CD4-positive, alpha-beta T cell (primary cell): ENCODE measurements around the gene SAMD4A. TPM values are rescaled to one million over a fixed set of nuclear protein-coding genes. Genes with fewer than 3 reads are reported as not detected.
A peak's percentile ranks its signal among the peaks of the same experiment; 100 is the strongest.

Experiments
- ATAC-seq: fragments of 200-7000 bp; cut with Tn5 transposase; one replicate; pipeline ENCODE4 v1.10.0; 2022; ENCODE audit warnings: mild to moderate bottlenecking; ENCODE audit not compliant: poor library complexity
- CTCF ChIA-PET: fragments of 350-600 bp; sonication (Branson Sonifier 250); formaldehyde crosslinking; loops from one replicate; lab custom pipeline; 2021; ENCODE audit warnings: antibody characterized with exemption, inconsistent platforms; lab: Charles Lee
- POLR2A ChIA-PET: fragments of 350-600 bp; sonication (Branson Sonifier 250); formaldehyde crosslinking; loops from one replicate; lab custom pipeline; 2021; ENCODE audit warnings: antibody characterized with exemption, inconsistent platforms; lab: Charles Lee
- DNase-seq, 14 experiments: peaks; one replicate each; pipeline ENCODE4 v3.0.0-alpha.2; 2013 to 2020; ENCODE audit warnings: mixed read lengths in 2 of 14
- H3K27ac ChIP-seq, 2 donors: one replicate each; pipeline versions ENCODE4 v1.5.1 to v1.7.0; 2013; ENCODE audit warnings: low read length in 2 of 2, low read depth in 1 of 2, mild to moderate bottlenecking in 1 of 2
- H3K27me3 ChIP-seq, 2 experiments: 1 replicate in 1 of 2; 2 replicates in 1 of 2; pipeline versions ENCODE4 v1.6.1 to v1.7.0; 2013; ENCODE audit warnings: low read length in 2 of 2, control low read depth in 1 of 2, mild to moderate bottlenecking in 1 of 2, moderate library complexity in 1 of 2; ENCODE audit not compliant: insufficient read depth in 2 of 2, control insufficient read depth in 1 of 2
- H3K36me3 ChIP-seq: one replicate; pipeline ENCODE4 v1.6.1; 2013; ENCODE audit warnings: low read length, control low read depth; ENCODE audit not compliant: insufficient read depth
- H3K4me1 ChIP-seq: one replicate; pipeline ENCODE4 v1.6.1; 2013; ENCODE audit warnings: low read length, control low read depth; ENCODE audit not compliant: insufficient read depth
- H3K4me3 ChIP-seq: one replicate; pipeline ENCODE4 v1.5.1; 2013; ENCODE audit warnings: mild to moderate bottlenecking, low read length, moderate library complexity
- H3K9me3 ChIP-seq, 2 experiments: 1 replicate in 1 of 2; 2 replicates in 1 of 2; pipeline versions ENCODE4 v1.6.1 to v1.7.0; 2013; ENCODE audit warnings: low read length in 2 of 2, mild to moderate bottlenecking in 2 of 2, control low read depth in 1 of 2, moderate library complexity in 1 of 2; ENCODE audit not compliant: control insufficient read depth in 1 of 2, insufficient read depth in 1 of 2
- H3K27ac Mint-ChIP-seq: one replicate; pipeline ENCODE4 v1.8.0; 2020; ENCODE audit warnings: mixed read lengths
- H3K27me3 Mint-ChIP-seq: one replicate; pipeline ENCODE4 v1.8.0; 2021; ENCODE audit warnings: mixed read lengths
- H3K36me3 Mint-ChIP-seq: one replicate; pipeline ENCODE4 v1.8.0; 2021; ENCODE audit warnings: low read depth, mixed read lengths
- H3K4me1 Mint-ChIP-seq: one replicate; pipeline ENCODE4 v1.8.0; 2021; ENCODE audit warnings: low read depth, mixed read lengths
- H3K4me3 Mint-ChIP-seq: one replicate; pipeline ENCODE4 v1.8.0; 2020; ENCODE audit warnings: mild to moderate bottlenecking, mixed read lengths
- H3K9me3 Mint-ChIP-seq: one replicate; pipeline ENCODE4 v1.8.0; 2020; ENCODE audit warnings: mixed read lengths
- intact Hi-C, 2 experiments: fragments of 100-400 bp; cut with DNase I in 1 of 2; cut with micrococcal nuclease in 1 of 2; formaldehyde crosslinking; loops; one replicate each; pipeline versions ENCODE4 v1.15.1 to v1.9.0; 2023 to 2025; cut with DNase I, micrococcal nuclease
- total RNA-seq, 174 experiments: library from RNA in 2 of 174; stranded (reverse) in 2 of 174; gene quantifications; one replicate each; pipeline ENCODE4 v1.2.3 and lab custom pipeline; 2021 to 2026
- TF ChIP-seq, protein P1 (sequence below): fragments of 200-600 bp; IDR thresholded peaks from one replicate; pipeline ENCODE4 v1.8.0; 2022; ENCODE audit warnings: antibody characterized with exemption, mild to moderate bottlenecking

Gene SAMD4A
- total RNA-seq, 2 experiments from 2014 or later = 1.9 to 2.3 TPM

DNA sequence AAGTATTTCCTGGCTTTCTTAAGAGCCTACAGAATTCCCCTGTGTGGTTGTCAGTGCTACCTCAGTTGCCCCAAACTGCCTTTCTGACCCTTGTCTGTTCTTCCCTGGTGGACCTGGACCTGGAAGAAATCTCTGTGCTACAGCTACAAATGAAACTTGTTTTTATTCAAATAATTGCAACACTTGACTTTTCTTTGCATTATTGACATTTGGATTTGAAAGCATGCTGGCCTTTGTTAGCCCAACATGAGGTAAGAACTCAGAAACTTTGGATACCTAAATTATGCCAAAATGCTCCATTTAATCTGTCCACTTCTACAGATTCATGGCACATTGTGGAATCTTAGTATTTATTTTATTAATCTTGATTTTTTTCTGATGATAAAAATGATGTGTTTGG, 142.9 kb downstream of the SAMD4A start:
- CTCF ChIA-PET = no interaction called here
- intact Hi-C loops = no loop called here
- Mint-ChIP-seq H3K36me3 (no peaks in the 10 kb centered on the region), H3K27me3 (no peaks in the 10 kb centered on the region), H3K4me1 (peaks cover 20% of the 10 kb centered on the region), H3K27ac (no peak overlapping the region), H3K9me3 (no peaks in the 10 kb centered on the region), H3K4me3 (no peak overlapping the region)
- POLR2A ChIA-PET = no interaction called here
- ATAC-seq = no peak
- H3K4me3 ChIP-seq = no peak overlapping the region
- peaks cover 12% of the 10 kb centered on the region for H3K4me1 ChIP-seq
- no peaks in the 10 kb centered on the region for H3K27me3 ChIP-seq
- TF ChIP-seq, protein P1, sequence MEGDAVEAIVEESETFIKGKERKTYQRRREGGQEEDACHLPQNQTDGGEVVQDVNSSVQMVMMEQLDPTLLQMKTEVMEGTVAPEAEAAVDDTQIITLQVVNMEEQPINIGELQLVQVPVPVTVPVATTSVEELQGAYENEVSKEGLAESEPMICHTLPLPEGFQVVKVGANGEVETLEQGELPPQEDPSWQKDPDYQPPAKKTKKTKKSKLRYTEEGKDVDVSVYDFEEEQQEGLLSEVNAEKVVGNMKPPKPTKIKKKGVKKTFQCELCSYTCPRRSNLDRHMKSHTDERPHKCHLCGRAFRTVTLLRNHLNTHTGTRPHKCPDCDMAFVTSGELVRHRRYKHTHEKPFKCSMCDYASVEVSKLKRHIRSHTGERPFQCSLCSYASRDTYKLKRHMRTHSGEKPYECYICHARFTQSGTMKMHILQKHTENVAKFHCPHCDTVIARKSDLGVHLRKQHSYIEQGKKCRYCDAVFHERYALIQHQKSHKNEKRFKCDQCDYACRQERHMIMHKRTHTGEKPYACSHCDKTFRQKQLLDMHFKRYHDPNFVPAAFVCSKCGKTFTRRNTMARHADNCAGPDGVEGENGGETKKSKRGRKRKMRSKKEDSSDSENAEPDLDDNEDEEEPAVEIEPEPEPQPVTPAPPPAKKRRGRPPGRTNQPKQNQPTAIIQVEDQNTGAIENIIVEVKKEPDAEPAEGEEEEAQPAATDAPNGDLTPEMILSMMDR = no peak
- DNase-seq = no peak
- H3K36me3 ChIP-seq = no peaks in the 10 kb centered on the region
- no peak overlapping the region for H3K27ac ChIP-seq
- no peaks in the 10 kb centered on the region for H3K9me3 ChIP-seq

- intact Hi-C loops = no loop called here
- H3K4me3 ChIP-seq = no peak overlapping the region
- no peaks in the 10 kb centered on the region for H3K36me3 ChIP-seq
- no peak overlapping the region for H3K4me3 Mint-ChIP-seq
- H3K36me3 Mint-ChIP-seq = no peaks in the 10 kb centered on the region
- no peaks in the 10 kb centered on the region for H3K9me3 ChIP-seq
- ChIA-PET POLR2A (no interaction called here), CTCF (no interaction called here)
- no peaks in the 10 kb centered on the region for H3K27me3 Mint-ChIP-seq
- H3K4me1 Mint-ChIP-seq = peaks cover 20% of the 10 kb centered on the region
- H3K27ac ChIP-seq = no peak overlapping the region
- ATAC-seq (no peak), DNase-seq (no peak)
- no peaks in the 10 kb centered on the region for H3K27me3 ChIP-seq
- H3K27ac Mint-ChIP-seq = no peak overlapping the region
- H3K9me3 Mint-ChIP-seq = no peaks in the 10 kb centered on the region
- TF ChIP-seq, protein P1 = no peak
- H3K4me1 ChIP-seq = peaks cover 12% of the 10 kb centered on the region
Measured at GRCh38 chr14:54711312-54711711, 144.4 kb downstream of the SAMD4A start.

- no peaks in the 10 kb centered on the region for H3K9me3 Mint-ChIP-seq
- H3K4me3 Mint-ChIP-seq = no peak overlapping the region
- ATAC-seq = no peak
- Histone ChIP-seq H3K9me3 (no peaks in the 10 kb centered on the region), H3K4me3 (no peak overlapping the region), H3K36me3 (no peaks in the 10 kb centered on the region), H3K27ac (no peak overlapping the region), H3K4me1 (peaks cover 12% of the 10 kb centered on the region), H3K27me3 (no peaks in the 10 kb centered on the region)
- no peak overlapping the region for H3K27ac Mint-ChIP-seq
- no peaks in the 10 kb centered on the region for H3K36me3 Mint-ChIP-seq
- ChIA-PET POLR2A (no interaction called here), CTCF (no interaction called here)
- intact Hi-C loops = no loop called here
- no peaks in the 10 kb centered on the region for H3K27me3 Mint-ChIP-seq
- peaks cover 20% of the 10 kb centered on the region for H3K4me1 Mint-ChIP-seq
- DNase-seq = peak in 2 of 14 experiments; percentile 5 to 16
- TF ChIP-seq, protein P1 = no peak
Measured at GRCh38 chr14:54711812-54712464, 145.0 kb downstream of the SAMD4A start.
